SK-N-SH (cell line): Measurements from ENCODE around the gene KLHL5.

Source experiments
- CHD2 ChIP-seq: fragments of 150-350 bp; IDR thresholded peaks from 2 replicates; pipeline ENCODE4 v1.6.1; 2018; ENCODE audit warnings: low read length; ENCODE audit not compliant: partially characterized antibody
- EP300 ChIP-seq, 2 experiments: IDR thresholded peaks; 2 replicates each; pipeline versions ENCODE4 v1.4.0 to v1.6.1; 2012; ENCODE audit warnings: borderline replicate concordance in 1 of 2, low read depth in 1 of 2, low read length in 1 of 2
- JUND ChIP-seq: IDR thresholded peaks from 2 replicates; pipeline ENCODE4 v1.4.0; 2012
- POLR2AphosphoS5 ChIP-seq: IDR thresholded peaks from 2 replicates; pipeline ENCODE4 v1.6.1; 2012; ENCODE audit warnings: low read depth, low read length
- TF ChIP-seq, protein P1 (sequence below): IDR thresholded peaks from 2 replicates; pipeline ENCODE4 v1.4.0; 2012; ENCODE audit warnings: low read depth, borderline replicate concordance
- TF ChIP-seq, protein P2 (sequence below): IDR thresholded peaks from 2 replicates; pipeline ENCODE4 v1.6.1; 2012; ENCODE audit warnings: mild to moderate bottlenecking, low read depth, low read length, moderate library complexity
- TF ChIP-seq, protein P3 (sequence below): fragments of 200-600 bp; sonication (generic); IDR thresholded peaks from 2 replicates; pipeline ENCODE4 v1.6.1; 2017; ENCODE audit warnings: antibody characterized with exemption, mild to moderate bottlenecking, moderate library complexity

DNA sequence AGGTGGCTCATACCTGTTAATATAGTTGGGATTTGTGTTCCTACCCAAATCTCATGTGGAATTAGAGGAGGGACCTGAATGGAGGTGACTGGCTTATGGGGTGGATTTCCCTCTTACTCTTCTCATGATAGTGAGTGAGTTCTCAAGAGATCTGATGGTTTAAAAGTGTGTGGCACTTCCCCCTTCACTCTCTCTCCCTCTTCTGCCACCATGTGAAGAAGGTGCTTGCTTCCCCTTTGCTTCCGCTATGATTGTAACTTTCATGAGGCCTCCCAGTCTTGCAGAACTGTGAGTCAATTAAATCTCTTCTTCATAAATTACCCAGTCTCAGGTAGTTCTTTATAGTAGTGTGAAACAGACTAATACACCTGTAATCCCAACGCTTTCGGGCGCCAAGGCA lies 92.0 kb downstream of the KLHL5 start:
- TF ChIP-seq, protein P1, sequence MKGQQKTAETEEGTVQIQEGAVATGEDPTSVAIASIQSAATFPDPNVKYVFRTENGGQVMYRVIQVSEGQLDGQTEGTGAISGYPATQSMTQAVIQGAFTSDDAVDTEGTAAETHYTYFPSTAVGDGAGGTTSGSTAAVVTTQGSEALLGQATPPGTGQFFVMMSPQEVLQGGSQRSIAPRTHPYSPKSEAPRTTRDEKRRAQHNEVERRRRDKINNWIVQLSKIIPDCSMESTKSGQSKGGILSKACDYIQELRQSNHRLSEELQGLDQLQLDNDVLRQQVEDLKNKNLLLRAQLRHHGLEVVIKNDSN = no peak
- no peak for TF ChIP-seq JUND
- no peak for TF ChIP-seq EP300 (IDR thresholded peaks at IDR 0.05; ENCODE audit: borderline replicate concordance in 1 of 2, low read depth in 1 of 2, low read length in 1 of 2)
- TF ChIP-seq, protein P2, sequence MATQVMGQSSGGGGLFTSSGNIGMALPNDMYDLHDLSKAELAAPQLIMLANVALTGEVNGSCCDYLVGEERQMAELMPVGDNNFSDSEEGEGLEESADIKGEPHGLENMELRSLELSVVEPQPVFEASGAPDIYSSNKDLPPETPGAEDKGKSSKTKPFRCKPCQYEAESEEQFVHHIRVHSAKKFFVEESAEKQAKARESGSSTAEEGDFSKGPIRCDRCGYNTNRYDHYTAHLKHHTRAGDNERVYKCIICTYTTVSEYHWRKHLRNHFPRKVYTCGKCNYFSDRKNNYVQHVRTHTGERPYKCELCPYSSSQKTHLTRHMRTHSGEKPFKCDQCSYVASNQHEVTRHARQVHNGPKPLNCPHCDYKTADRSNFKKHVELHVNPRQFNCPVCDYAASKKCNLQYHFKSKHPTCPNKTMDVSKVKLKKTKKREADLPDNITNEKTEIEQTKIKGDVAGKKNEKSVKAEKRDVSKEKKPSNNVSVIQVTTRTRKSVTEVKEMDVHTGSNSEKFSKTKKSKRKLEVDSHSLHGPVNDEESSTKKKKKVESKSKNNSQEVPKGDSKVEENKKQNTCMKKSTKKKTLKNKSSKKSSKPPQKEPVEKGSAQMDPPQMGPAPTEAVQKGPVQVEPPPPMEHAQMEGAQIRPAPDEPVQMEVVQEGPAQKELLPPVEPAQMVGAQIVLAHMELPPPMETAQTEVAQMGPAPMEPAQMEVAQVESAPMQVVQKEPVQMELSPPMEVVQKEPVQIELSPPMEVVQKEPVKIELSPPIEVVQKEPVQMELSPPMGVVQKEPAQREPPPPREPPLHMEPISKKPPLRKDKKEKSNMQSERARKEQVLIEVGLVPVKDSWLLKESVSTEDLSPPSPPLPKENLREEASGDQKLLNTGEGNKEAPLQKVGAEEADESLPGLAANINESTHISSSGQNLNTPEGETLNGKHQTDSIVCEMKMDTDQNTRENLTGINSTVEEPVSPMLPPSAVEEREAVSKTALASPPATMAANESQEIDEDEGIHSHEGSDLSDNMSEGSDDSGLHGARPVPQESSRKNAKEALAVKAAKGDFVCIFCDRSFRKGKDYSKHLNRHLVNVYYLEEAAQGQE = no peak
- TF ChIP-seq POLR2AphosphoS5 = no peak
- TF ChIP-seq, protein P3, sequence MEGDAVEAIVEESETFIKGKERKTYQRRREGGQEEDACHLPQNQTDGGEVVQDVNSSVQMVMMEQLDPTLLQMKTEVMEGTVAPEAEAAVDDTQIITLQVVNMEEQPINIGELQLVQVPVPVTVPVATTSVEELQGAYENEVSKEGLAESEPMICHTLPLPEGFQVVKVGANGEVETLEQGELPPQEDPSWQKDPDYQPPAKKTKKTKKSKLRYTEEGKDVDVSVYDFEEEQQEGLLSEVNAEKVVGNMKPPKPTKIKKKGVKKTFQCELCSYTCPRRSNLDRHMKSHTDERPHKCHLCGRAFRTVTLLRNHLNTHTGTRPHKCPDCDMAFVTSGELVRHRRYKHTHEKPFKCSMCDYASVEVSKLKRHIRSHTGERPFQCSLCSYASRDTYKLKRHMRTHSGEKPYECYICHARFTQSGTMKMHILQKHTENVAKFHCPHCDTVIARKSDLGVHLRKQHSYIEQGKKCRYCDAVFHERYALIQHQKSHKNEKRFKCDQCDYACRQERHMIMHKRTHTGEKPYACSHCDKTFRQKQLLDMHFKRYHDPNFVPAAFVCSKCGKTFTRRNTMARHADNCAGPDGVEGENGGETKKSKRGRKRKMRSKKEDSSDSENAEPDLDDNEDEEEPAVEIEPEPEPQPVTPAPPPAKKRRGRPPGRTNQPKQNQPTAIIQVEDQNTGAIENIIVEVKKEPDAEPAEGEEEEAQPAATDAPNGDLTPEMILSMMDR = no peak
- no peak for TF ChIP-seq CHD2
